ENCODE measurements around the gene ANGPTL8. TPM values are rescaled to one million over a fixed set of nuclear protein-coding genes. Genes with fewer than 3 reads are reported as not detected.
A peak's percentile ranks its signal among the peaks of the same experiment; 100 is the strongest.

The ANGPTL8 gene
- total and polyA plus RNA-seq, 2 of the 13 experiments (the other 11 are each of a cell fraction or from before 2014, with no cell fraction given) = 27.3 to 243 TPM

DNA sequence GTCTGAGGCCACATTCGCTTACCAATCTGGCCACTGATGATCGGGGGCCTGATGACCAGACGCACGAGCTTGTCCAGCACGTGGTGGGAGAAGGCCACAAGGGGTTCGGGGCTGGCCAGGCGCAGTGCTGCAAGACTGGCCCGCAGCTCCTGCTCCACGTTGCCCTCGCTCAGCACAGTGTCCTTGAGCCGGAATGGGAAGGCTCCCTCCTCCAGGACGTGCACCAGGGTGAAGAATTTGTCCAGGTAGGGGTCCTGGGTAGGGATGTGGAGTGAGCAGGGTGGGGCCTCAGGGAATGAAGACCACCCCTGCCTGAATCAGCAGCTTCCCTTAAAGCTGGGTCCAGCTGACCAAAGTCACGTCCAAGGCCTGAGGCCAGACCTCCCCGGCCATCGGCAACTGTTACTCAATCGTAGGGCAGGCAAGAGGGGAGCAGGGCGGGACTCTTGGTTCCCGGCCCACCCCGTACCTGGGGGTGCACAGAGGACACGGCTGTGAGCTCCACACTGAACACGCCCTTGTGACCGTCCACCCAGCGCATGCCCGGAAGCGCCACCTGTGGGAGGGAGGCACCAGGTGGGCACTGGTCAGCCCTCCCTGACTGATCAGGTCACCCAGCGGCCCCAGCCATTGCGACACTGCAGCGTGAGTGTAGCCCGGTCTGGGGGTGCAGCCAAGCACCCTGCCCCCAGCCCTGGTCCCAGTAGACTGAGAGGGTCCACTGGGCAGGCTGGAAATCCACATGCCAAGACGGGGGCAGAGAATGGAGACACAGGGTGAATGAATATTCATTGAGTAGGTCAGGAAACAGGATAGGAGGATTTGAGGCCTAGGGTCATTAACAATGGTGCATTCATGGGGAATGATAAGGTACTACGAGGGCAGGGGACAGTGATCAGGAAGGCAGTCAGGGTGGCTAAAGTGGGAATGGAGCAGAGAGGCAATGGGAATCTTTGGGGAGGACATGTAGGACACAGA is 2.8 kb upstream of the ANGPTL8 start (continued):
- TF ChIP-seq HNF4G (IDR thresholded peaks at IDR 0.05; ENCODE audit: borderline replicate concordance, low read depth, low read length) (peak; percentile 52), HNF4G (CRISPR knock-in tag; IDR thresholded peaks at IDR 0.05; ENCODE audit: borderline replicate concordance, low read depth) (peak; percentile 74; the same call in 1 of the 2 replicates), SIX4 (CRISPR knock-in tag; IDR thresholded peaks at IDR 0.05) (peak; percentile 30; the same call in 1 of the 2 replicates), THAP7 (CRISPR knock-in tag; IDR thresholded peaks at IDR 0.05) (peak; percentile 89; the same call in 1 of the 2 replicates), SALL1 (CRISPR knock-in tag; IDR thresholded peaks at IDR 0.05) (peak; percentile 96), HNRNPLL (IDR thresholded peaks at IDR 0.05; ENCODE audit: low read depth, low read length, poor library complexity, severe bottlenecking) (no peak), CEBPB (IDR thresholded peaks at IDR 0.05; ENCODE audit: borderline replicate concordance, low read depth, low read length) (no peak; the same call in 1 of the 2 replicates), AGO2 (optimal IDR thresholded peaks at IDR 0.05; ENCODE audit: low read depth, low read length) (peak; percentile 63), TARDBP (CRISPR knock-in tag; IDR thresholded peaks at IDR 0.05) (peak; percentile 95), SP5 (CRISPR knock-in tag; IDR thresholded peaks at IDR 0.05; ENCODE audit: borderline replicate concordance, low read depth) (peak; percentile 97), ZNF431 (CRISPR knock-in tag; IDR thresholded peaks at IDR 0.05; ENCODE audit: borderline replicate concordance, low read depth) (no peak; the same call in 1 of the 2 replicates), NONO (IDR thresholded peaks at IDR 0.05) (no peak), NONO (CRISPR knock-in tag; conservative IDR thresholded peaks at IDR 0.05) (peak; percentile 87)
- TF ChIP-seq, protein P1, sequence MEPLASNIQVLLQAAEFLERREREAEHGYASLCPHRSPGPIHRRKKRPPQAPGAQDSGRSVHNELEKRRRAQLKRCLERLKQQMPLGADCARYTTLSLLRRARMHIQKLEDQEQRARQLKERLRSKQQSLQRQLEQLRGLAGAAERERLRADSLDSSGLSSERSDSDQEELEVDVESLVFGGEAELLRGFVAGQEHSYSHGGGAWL (CRISPR knock-in tag; IDR thresholded peaks at IDR 0.05) = peak; percentile 16; the same call in 1 of the 2 replicates
- TF ChIP-seq, protein P2, sequence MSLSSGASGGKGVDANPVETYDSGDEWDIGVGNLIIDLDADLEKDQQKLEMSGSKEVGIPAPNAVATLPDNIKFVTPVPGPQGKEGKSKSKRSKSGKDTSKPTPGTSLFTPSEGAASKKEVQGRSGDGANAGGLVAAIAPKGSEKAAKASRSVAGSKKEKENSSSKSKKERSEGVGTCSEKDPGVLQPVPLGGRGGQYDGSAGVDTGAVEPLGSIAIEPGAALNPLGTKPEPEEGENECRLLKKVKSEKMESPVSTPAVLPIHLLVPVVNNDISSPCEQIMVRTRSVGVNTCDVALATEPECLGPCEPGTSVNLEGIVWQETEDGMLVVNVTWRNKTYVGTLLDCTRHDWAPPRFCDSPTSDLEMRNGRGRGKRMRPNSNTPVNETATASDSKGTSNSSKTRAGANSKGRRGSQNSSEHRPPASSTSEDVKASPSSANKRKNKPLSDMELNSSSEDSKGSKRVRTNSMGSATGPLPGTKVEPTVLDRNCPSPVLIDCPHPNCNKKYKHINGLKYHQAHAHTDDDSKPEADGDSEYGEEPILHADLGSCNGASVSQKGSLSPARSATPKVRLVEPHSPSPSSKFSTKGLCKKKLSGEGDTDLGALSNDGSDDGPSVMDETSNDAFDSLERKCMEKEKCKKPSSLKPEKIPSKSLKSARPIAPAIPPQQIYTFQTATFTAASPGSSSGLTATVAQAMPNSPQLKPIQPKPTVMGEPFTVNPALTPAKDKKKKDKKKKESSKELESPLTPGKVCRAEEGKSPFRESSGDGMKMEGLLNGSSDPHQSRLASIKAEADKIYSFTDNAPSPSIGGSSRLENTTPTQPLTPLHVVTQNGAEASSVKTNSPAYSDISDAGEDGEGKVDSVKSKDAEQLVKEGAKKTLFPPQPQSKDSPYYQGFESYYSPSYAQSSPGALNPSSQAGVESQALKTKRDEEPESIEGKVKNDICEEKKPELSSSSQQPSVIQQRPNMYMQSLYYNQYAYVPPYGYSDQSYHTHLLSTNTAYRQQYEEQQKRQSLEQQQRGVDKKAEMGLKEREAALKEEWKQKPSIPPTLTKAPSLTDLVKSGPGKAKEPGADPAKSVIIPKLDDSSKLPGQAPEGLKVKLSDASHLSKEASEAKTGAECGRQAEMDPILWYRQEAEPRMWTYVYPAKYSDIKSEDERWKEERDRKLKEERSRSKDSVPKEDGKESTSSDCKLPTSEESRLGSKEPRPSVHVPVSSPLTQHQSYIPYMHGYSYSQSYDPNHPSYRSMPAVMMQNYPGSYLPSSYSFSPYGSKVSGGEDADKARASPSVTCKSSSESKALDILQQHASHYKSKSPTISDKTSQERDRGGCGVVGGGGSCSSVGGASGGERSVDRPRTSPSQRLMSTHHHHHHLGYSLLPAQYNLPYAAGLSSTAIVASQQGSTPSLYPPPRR (CRISPR knock-in tag; IDR thresholded peaks at IDR 0.05; ENCODE audit: borderline replicate concordance) = peak; percentile 90
- TF ChIP-seq, protein P3, sequence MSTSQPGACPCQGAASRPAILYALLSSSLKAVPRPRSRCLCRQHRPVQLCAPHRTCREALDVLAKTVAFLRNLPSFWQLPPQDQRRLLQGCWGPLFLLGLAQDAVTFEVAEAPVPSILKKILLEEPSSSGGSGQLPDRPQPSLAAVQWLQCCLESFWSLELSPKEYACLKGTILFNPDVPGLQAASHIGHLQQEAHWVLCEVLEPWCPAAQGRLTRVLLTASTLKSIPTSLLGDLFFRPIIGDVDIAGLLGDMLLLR (CRISPR knock-in tag; IDR thresholded peaks at IDR 0.05) = peak; percentile 89

Measured in HepG2 (cell line).